B cell (primary cell): ENCODE data around the gene TTLL5. TPM values are rescaled to one million over a fixed set of nuclear protein-coding genes. Genes with fewer than 3 reads are reported as not detected.

ENCODE experiments used
- ATAC-seq: fragments of 200-7000 bp; cut with Tn5 transposase; one replicate; pipeline ENCODE4 v1.10.0; 2021; ENCODE audit warnings: low read depth, mild to moderate bottlenecking, moderate number of reproducible peaks, moderate library complexity
- CTCF ChIA-PET: fragments of 350-600 bp; sonication (Branson Sonifier 250); formaldehyde crosslinking; loops from one replicate; lab custom pipeline; 2021; ENCODE audit warnings: antibody characterized with exemption, inconsistent platforms; lab: Charles Lee
- POLR2A ChIA-PET: fragments of 350-600 bp; sonication (Branson Sonifier 250); formaldehyde crosslinking; loops from one replicate; lab custom pipeline; 2021; ENCODE audit warnings: antibody characterized with exemption; lab: Charles Lee
- DNase-seq: peaks from one replicate; pipeline ENCODE4 v3.0.0; 2013
- H2AFZ ChIP-seq: 2 replicates; pipeline ENCODE4 v1.6.1; 2012; ENCODE audit warnings: mild to moderate bottlenecking, low read depth, low read length; ENCODE audit not compliant: insufficient read depth, poor library complexity, severe bottlenecking
- H3K27ac ChIP-seq, 2 donors: 1 replicate in 1 of 2; 2 replicates in 1 of 2; pipeline ENCODE4 v1.5.1; 2012 to 2013; ENCODE audit warnings: low read length in 2 of 2, mild to moderate bottlenecking in 2 of 2, moderate library complexity in 1 of 2
- H3K27me3 ChIP-seq, 4 experiments: fragments of 200-600 bp in 1 of 4; sonication (generic) in 1 of 4; replicated peaks in 1 of 4; 1 replicate in 2 of 4; 2 replicates in 2 of 4; pipeline versions ENCODE4 v1.6.1 to v1.7.0; 2013 to 2016; ENCODE audit warnings: low read length in 3 of 4, mild to moderate bottlenecking in 2 of 4, mixed read lengths in 1 of 4, moderate library complexity in 1 of 4; ENCODE audit not compliant: insufficient read depth in 4 of 4, control insufficient read depth in 3 of 4; ENCODE audit errors: control extremely low read depth in 1 of 4
- H3K36me3 ChIP-seq, 2 experiments: replicated peaks in 1 of 2; 1 replicate in 1 of 2; 2 replicates in 1 of 2; pipeline versions ENCODE4 v1.6.1 to v1.7.1; 2013; ENCODE audit warnings: low read length in 1 of 2; ENCODE audit not compliant: insufficient read depth in 2 of 2, control insufficient read depth in 1 of 2; ENCODE audit errors: control extremely low read depth in 1 of 2, extremely low read depth in 1 of 2
- H3K4me1 ChIP-seq, 2 donors: fragments of 200-600 bp in 1 of 2; sonication (generic) in 1 of 2; 1 replicate in 1 of 2; 2 replicates in 1 of 2; pipeline versions ENCODE4 v1.5.1 to v1.6.1; 2013 to 2017; ENCODE audit warnings: low read length in 2 of 2; ENCODE audit not compliant: control insufficient read depth in 2 of 2, insufficient read depth in 2 of 2
- H3K4me2 ChIP-seq: replicated peaks from 2 replicates; pipeline ENCODE3; 2012; ENCODE audit warnings: mild to moderate bottlenecking, low read depth, low read length; ENCODE audit not compliant: poor library complexity, severe bottlenecking
- H3K4me3 ChIP-seq, 5 experiments: fragments of 200-600 bp in 1 of 5; sonication (generic) in 1 of 5; 1 replicate in 3 of 5; 2 replicates in 2 of 5; pipeline versions ENCODE4 v1.5.1 to v1.7.0; 2011 to 2016; ENCODE audit warnings: low read length in 4 of 5, mild to moderate bottlenecking in 4 of 5, low read depth in 2 of 5, control low read depth in 1 of 5, moderate library complexity in 1 of 5; ENCODE audit not compliant: insufficient read depth in 1 of 5; ENCODE audit errors: control extremely low read depth in 1 of 5, extremely low read depth in 1 of 5
- H3K79me2 ChIP-seq: fragments of 200-600 bp; sonication (generic); one replicate; pipeline ENCODE4 v1.6.0; 2016; ENCODE audit warnings: low read length; ENCODE audit not compliant: control insufficient read depth, insufficient read depth
- H3K9ac ChIP-seq: fragments of 200-600 bp; sonication (generic); 2 replicates; pipeline ENCODE4 v1.6.1; 2017; ENCODE audit warnings: mild to moderate bottlenecking, low read length, moderate library complexity
- H3K9me3 ChIP-seq, 3 donors: one replicate each; pipeline versions ENCODE4 v1.6.1 to v1.7.1; 2013; ENCODE audit warnings: low read length in 2 of 3; ENCODE audit not compliant: control insufficient read depth in 2 of 3, insufficient read depth in 1 of 3; ENCODE audit errors: control extremely low read depth in 1 of 3
- H4K20me1 ChIP-seq: 2 replicates; pipeline ENCODE4 v1.6.0; 2012; ENCODE audit warnings: mild to moderate bottlenecking, low read length; ENCODE audit not compliant: insufficient read depth, control insufficient read depth, poor library complexity, severe bottlenecking
- H3K27ac Mint-ChIP-seq: one replicate; pipeline ENCODE4 v1.8.0; 2021; ENCODE audit warnings: mixed read lengths
- H3K27me3 Mint-ChIP-seq: one replicate; pipeline ENCODE4 v1.8.0; 2021; ENCODE audit warnings: mixed read lengths
- H3K4me1 Mint-ChIP-seq: one replicate; pipeline ENCODE4 v1.8.0; 2021; ENCODE audit warnings: mixed read lengths
- H3K4me3 Mint-ChIP-seq: one replicate; pipeline ENCODE4 v1.8.0; 2021; ENCODE audit warnings: mixed read lengths
- H3K9me3 Mint-ChIP-seq: one replicate; pipeline ENCODE4 v1.8.0; 2022; ENCODE audit warnings: mixed read lengths; ENCODE audit not compliant: insufficient read depth
- EZH2 ChIP-seq: IDR thresholded peaks from 2 replicates; pipeline ENCODE4 v1.6.1; 2012; ENCODE audit warnings: borderline replicate concordance, low read depth, mild to moderate bottlenecking, moderate library complexity, low read length; ENCODE audit not compliant: insufficient read depth, poor library complexity, severe bottlenecking
- WGBS: methylation state at CpG from one replicate; pipeline ENCODE4 v1.1.5; 2013; ENCODE audit warnings: missing lambda C conversion rate; ENCODE audit not compliant: insufficient coverage; 5-methylcytosine and 5-hydroxymethylcytosine counted together
- intact Hi-C: fragments of 100-400 bp; cut with micrococcal nuclease; formaldehyde crosslinking; loops from one replicate; pipeline ENCODE4 v1.10.0; 2022
- polyA plus RNA-seq: library from polyadenylated mRNA; depleted of rRNA; stranded (reverse); fragments of >200 nt; gene quantifications from 2 replicates; pipeline ENCODE4 v1.2.3, GENCODE V29; 2012
- total RNA-seq, 2 donors: library from RNA; stranded (reverse); fragments of 120-200 nt in 1 of 2; gene quantifications; 1 replicate in 1 of 2; 2 replicates in 1 of 2; pipeline versions ENCODE4 v1.2.3 to v1.2.4, GENCODE V29; 2013 to 2022
- TF ChIP-seq, protein P1 (sequence below): fragments of 200-600 bp; IDR thresholded peaks from one replicate; pipeline ENCODE4 v1.8.0; 2022; ENCODE audit warnings: antibody characterized with exemption, mild to moderate bottlenecking

Gene TTLL5
- total and polyA plus RNA-seq, 2 donors (not counting 1 experiment from before 2014, with no cell fraction given), result 10.9 to 50.9 TPM

GRCh38 chr14:75928690-75929181, 267.7 kb downstream of the TTLL5 start:
- H3K27ac ChIP-seq, result no peak overlapping the region
- no peaks in the 10 kb centered on the region for H3K27me3 ChIP-seq
- Mint-ChIP-seq H3K4me1 (no peaks in the 10 kb centered on the region), H3K4me3 (no peak overlapping the region), H3K27ac (no peak overlapping the region), H3K9me3 (no peaks in the 10 kb centered on the region), H3K27me3 (no peaks in the 10 kb centered on the region)
- no peak for DNase-seq
- no peaks in the 10 kb centered on the region for H3K9me3 ChIP-seq
- no peaks in the 10 kb centered on the region for H4K20me1 ChIP-seq
- H3K4me3 ChIP-seq, result no peak overlapping the region
- ATAC-seq, result no peak
- H3K4me1 ChIP-seq, result no peaks in the 10 kb centered on the region
- TF ChIP-seq EZH2, result no peak
- TF ChIP-seq, protein P1, sequence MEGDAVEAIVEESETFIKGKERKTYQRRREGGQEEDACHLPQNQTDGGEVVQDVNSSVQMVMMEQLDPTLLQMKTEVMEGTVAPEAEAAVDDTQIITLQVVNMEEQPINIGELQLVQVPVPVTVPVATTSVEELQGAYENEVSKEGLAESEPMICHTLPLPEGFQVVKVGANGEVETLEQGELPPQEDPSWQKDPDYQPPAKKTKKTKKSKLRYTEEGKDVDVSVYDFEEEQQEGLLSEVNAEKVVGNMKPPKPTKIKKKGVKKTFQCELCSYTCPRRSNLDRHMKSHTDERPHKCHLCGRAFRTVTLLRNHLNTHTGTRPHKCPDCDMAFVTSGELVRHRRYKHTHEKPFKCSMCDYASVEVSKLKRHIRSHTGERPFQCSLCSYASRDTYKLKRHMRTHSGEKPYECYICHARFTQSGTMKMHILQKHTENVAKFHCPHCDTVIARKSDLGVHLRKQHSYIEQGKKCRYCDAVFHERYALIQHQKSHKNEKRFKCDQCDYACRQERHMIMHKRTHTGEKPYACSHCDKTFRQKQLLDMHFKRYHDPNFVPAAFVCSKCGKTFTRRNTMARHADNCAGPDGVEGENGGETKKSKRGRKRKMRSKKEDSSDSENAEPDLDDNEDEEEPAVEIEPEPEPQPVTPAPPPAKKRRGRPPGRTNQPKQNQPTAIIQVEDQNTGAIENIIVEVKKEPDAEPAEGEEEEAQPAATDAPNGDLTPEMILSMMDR, result no peak
- ChIA-PET POLR2A (no interaction called here), CTCF (interaction anchor here (0.7 kb wide), 1 partner anchor 22 kb away, joined by 4 read pairs; no protein-coding TSS in a partner anchor)
- intact Hi-C loops, result no loop called here
- WGBS, result 100% methylated on average over 1 of the region's 5 CpGs
- no peak overlapping the region for H2AFZ ChIP-seq
- no peaks in the 10 kb centered on the region for H3K36me3 ChIP-seq
- H3K79me2 ChIP-seq, result no peaks in the 10 kb centered on the region
- H3K4me2 ChIP-seq, result no peak overlapping the region
- H3K9ac ChIP-seq, result no peak overlapping the region

GRCh38 chr14:75933712-75934296, 272.8 kb downstream of the TTLL5 start:
- no peaks in the 10 kb centered on the region for H3K9me3 ChIP-seq
- ChIA-PET CTCF (interaction anchor here (1.5 kb wide), 1 partner anchor 27 kb away, joined by 5 read pairs; no protein-coding TSS in a partner anchor), POLR2A (no interaction called here)
- ATAC-seq (no peak), DNase-seq (no peak)
- H3K27me3 ChIP-seq, result no peaks in the 10 kb centered on the region
- no peaks in the 10 kb centered on the region for H3K79me2 ChIP-seq
- Mint-ChIP-seq H3K9me3 (no peaks in the 10 kb centered on the region), H3K27me3 (no peaks in the 10 kb centered on the region), H3K4me3 (no peak overlapping the region), H3K4me1 (peaks cover 14% of the 10 kb centered on the region), H3K27ac (no peak overlapping the region)
- no peak overlapping the region for H3K4me2 ChIP-seq
- intact Hi-C loops, result no loop called here
- H3K4me1 ChIP-seq, result peaks cover 10 to 11% of the 10 kb centered on the region in 2 donors
- H3K36me3 ChIP-seq, result no peaks in the 10 kb centered on the region
- no peak overlapping the region for H2AFZ ChIP-seq
- TF ChIP-seq, protein P1, result no peak
- no peak for TF ChIP-seq EZH2
- H3K27ac ChIP-seq, result no peak overlapping the region
- 50% methylated on average over 2 of the region's 2 CpGs for WGBS
- H3K4me3 ChIP-seq, result no peak overlapping the region
- H3K9ac ChIP-seq, result no peak overlapping the region
- no peaks in the 10 kb centered on the region for H4K20me1 ChIP-seq
